NCI-H1417 (cell line): ENCODE measurements around the gene GET3.
"Not testable (repeated sequence)": the region's sequence is repeated elsewhere in the genome, so short reads cannot be mapped to it uniquely, and the experiment has no call there.

ENCODE experiments used
- DNase-seq, 3 experiments: peaks; one replicate each; lab custom pipeline; 2025; lab: John Stamatoyannopoulos, UW

Gene GET3

DNA sequence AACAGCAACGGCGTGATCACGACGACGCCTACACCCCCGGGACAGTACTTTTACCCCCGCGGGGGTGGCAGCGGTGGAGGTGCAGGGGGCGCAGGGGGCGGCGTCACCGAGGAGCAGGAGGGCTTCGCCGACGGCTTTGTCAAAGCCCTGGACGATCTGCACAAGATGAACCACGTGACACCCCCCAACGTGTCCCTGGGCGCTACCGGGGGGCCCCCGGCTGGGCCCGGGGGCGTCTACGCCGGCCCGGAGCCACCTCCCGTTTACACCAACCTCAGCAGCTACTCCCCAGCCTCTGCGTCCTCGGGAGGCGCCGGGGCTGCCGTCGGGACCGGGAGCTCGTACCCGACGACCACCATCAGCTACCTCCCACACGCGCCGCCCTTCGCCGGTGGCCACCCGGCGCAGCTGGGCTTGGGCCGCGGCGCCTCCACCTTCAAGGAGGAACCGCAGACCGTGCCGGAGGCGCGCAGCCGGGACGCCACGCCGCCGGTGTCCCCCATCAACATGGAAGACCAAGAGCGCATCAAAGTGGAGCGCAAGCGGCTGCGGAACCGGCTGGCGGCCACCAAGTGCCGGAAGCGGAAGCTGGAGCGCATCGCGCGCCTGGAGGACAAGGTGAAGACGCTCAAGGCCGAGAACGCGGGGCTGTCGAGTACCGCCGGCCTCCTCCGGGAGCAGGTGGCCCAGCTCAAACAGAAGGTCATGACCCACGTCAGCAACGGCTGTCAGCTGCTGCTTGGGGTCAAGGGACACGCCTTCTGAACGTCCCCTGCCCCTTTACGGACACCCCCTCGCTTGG lies 55.0 kb downstream of the GET3 start:
- peak; percentile 31 to 82 (median 71) for DNase-seq

DNA sequence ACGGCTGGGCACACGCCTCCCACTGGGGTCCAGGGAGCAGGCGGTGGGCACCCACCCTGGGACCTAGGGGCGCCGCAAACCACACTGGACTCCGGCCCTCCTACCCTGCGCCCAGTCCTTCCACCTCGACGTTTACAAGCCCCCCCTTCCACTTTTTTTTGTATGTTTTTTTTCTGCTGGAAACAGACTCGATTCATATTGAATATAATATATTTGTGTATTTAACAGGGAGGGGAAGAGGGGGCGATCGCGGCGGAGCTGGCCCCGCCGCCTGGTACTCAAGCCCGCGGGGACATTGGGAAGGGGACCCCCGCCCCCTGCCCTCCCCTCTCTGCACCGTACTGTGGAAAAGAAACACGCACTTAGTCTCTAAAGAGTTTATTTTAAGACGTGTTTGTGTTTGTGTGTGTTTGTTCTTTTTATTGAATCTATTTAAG lies 55.6 kb downstream of the GET3 start:
- DNase-seq = no peak

DNA sequence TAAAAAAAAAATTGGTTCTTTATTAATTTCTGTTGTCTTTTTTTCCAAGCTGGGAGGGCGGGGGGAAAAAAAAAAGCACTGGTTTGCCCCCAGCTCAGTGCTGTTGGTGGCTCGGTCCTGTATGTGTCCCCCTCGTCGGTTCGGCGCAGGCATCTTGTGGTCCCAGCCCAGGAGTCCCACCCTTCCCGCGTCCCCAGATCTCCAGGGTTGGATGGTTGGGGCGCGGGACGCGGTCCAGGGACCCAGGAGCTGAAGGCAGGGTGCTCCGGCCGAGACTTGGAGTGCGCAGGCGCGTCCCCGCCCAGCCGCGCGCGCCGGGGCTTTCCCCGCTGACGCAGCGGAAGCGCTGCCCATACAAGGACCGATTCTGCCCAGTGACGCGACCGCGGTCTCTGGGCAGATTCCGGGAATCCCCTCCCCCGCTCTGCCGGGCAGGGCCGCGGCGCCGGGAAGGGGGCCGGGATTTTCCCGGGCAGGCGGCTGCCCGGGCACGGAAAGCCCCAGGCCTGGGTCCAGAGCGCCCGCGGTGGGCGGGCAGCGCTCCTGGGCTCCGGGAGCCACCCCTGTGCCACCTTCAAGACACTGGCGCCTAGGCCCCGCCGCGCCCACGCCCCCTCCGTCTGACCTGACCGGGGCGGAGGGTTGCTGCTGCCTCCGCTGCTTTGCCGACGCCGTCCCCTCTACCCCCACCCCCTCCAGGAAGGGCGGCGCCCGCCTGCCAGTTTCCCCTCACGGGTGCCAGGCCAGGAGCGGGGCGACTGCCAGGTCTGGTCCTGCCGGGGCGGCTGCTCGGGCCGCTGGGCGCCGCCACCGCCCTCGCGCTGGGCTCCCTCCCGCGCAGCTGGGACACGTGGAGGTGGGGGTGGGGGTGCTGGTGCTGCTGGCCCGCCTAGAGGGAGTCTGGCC lies 56.2 kb downstream of the GET3 start:
- DNase-seq = peak; percentile 83 to 97 (median 96)

DNA sequence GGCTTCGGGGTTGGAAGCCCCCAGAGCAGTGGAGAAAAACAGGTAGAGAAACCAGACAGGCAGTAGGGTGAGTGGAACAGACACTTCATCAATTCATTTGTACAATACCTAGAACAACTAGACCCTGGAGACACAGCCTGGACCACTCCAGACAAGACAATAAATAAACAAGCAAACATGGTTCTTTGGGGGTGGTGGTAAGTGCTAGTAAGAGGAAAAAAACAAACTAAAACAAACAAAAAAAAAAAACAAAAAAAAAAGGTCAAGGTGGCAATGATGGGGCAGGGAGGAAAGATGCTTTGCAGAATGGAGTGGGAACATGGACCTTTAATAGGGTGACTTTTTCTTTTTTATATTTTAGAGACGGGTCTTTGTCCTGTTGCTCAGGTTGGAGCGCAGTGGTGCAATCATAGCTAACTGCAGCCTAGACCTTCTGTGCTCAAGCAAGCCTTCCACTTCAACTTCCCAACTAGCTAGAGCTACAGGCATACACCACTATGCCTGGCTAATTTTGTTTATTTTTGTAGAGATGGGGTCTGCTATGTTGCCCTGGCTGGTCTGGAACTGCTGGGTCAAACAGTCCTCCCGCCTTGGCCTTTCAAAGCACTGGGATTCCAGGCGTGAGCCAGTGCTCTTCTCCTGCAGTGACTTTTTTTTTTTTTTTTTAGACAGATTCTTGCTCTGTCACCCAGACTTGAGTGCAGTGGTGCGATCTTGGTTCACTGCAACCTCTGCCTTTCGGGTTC lies 57.1 kb downstream of the GET3 start:
- DNase-seq = peak in 1 of 3 experiments; percentile 42

DNA sequence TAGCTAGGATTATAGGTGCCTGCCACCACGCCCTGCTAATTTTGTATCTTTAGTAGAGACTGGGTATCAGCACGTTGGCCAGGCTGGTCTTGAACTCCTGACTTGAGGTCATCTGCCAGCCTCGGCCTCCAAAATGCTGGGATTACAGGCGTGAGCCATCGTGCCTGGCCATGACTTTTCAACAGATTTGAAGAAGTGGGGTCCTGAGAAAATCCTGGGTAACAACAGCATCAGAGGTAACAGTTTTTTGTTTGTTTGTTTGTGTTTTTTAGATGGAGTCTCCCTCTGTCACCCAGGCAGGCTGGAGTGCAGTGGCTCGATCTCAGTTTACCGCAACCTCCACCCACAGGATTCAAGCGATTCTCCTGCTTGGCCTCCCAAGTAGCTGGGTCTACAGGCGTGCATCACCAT lies 57.7 kb downstream of the GET3 start:
- DNase-seq = no peak

DNA sequence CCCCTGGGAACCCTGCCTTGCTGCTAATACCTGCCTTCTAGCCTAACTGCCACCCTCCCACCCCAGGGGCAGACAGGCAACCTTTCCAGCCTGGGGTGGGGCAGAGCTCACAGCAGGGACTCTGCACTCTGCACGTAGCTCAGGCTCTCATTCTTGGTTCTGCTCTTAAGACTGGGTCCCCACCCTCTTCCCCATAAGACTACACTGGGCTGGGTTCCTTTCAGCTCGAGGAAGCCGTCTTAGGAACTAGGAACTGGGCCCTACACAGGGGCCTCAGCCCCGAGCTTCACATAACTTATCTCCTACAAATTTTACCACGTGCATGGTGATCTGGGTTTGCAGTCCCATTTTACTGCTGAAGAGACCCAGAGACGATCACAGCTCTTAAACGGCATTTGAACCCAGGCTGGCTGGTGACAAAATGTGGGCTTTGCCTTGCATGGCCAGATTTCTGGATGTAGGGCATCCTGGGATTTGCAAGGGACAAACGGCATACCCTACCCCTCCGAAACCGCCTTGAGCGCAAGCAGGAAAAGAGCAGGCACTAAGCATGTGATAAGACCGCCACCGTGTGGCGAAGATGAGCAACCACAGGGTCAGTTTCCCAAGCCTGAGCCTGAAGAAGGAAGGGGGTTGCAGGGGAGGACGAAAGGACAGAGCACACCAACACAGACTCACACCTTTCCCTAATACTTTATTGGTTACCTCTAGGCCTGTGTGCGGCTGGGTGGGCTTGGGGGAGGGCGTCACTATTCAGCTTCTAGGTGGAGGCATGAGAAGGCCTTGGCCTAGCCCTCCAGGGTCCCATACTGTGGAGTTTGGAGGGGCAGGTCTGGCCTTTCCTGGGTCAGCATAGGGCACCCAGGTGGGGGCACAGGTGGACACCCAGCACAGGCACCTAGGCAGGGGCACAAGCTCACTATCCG lies 59.1 kb downstream of the GET3 start:
- DNase-seq = peak; percentile 73 to 93 (median 80)

DNA sequence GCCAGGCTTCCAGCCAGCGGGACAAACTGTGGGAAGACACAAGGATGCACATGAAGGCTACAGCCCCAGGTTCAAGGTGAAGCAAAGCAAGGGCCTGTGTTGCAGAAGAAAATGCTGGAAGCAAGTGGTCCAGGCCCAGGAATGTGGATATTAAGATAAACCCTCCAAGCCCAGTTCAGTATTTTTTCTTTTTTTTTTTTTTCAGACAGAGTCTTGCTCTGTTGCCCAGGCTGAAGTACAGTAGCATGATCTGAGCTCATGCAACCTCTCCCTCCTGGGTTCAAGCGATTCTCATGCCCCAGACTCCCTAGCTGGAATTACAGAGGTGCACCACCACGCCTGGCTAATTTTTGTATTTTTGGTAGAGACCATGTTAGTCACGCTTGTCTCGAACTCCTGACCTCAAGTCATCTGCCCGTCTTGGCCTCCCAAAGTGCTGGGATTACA lies 59.9 kb downstream of the GET3 start:
- no peak for DNase-seq

DNA sequence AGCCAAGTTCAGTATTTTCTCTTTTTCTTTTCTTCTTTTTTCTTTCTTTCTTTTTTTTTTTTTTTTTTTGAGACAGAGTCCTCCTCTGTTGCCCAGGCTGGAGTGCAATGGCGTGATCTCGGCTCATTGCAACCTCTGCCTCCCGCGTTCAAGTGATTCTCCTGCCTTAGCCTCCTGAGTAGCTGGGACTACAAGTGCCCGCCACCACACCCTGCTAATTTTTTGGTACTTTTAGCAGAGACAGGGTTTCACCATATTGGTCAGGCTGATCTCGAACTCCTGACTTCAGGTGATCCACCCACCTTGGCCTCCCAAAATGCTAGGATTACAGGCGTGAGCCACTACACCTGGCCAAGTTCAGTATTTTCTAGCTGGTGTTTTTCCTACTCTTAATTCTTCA lies 60.3 kb downstream of the GET3 start:
- not testable (repeated sequence) for DNase-seq
